ENCODE measurements around the gene RAB29.

RAB29 gene

DNA sequence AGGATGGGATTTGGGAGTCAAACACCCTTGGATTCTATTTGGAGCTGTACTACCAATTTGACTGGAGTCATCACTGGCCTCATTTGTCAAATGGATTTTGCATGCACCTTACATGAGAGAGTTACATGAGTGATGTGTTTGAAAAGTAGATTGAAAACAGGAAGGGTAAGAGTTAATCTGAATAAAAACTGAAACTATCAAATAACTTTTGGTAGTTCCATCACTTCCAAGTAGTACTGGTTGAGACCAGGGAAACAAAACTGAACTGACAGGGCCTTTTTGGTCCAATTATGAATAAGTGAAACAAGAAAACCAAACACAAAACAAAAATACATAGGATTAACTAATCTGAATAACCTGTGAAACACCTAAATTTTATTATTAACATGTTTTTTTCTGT is 55.5 kb downstream of the RAB29 start:
- no peak for DNase-seq (ENCODE audit: low spot score)

DNA sequence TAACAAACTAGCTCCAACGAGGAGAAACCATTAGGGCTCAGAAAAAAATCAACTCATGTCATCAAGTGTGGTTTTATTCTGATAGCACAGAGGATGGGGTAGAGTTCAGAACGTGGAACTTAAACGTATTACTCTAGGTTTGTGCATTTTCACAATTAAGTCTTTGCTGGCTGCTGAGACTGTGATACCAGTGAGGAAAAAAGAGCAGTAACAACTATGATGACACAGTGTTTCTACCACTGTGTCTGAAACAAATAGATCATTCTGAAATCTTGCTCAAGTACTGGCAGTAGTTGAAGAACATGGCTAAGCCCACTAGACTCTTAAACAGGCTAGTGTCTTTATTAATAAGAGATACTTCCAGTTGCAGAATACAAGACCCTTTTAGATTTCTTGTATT is 56.3 kb downstream of the RAB29 start:
- no peak for DNase-seq (ENCODE audit: low spot score)
